Measurements from ENCODE around the gene PLSCR1.

- TF ChIP-seq CTCF (conservative IDR thresholded peaks at IDR 0.05) (no peak), EZH2 (IDR thresholded peaks at IDR 0.05; ENCODE audit: low read depth) (no peak)
Measured at GRCh38 chr3:146590521-146590920, 46.1 kb upstream of the PLSCR1 start.

Data from PC-9 (cell line).